SKM-1 treated with dmso at 0.1 percent for 144 hours (cell line): ENCODE data around the gene STXBP1.

Experiments used
- DNase-seq: peaks from one replicate; lab custom pipeline; 2025; ENCODE audit not compliant: unreplicated experiment; lab: John Stamatoyannopoulos, UW

The STXBP1 gene

DNA sequence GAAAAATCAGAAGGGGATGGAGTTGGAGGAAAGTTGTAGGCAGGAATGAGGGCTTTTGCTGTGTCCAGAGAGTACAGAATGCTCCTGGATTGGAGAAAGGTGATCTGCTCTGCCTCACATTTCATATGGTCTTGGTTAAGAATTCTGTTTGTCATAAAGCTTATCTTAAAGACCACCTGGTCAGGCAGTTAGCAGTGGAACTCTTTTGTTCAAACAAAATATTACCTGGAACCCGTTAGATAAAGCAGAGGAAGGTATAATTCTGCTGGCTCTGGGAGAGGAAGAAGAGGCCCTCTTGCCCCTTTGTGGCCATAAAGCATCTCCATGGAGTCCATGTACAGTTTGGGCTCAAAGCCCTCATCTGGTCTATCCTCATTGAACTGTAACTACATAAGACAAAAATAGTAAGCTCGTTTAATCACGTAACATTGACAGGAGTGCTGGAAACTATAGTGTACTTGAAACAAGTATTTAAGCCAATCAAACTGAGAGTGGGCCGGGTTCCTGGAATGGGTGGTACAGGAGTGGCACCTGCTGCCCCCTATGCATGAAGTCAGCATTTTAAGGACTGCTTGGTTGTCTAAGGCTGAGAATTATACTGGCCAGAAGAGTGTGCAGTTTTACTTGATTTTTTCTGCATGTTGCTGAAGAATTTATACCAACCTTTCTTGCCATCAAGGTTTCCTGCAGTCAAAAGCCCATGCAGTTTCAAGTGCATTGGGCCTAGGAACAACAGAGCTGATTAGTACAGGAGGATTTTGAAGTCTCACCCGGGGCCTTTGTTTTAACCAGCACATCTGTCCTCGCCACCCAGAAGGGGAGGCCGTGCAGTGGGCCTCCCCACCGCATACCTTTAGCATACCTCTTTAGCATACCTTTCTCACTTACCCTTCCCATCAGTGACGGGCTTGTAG is 39.9 kb downstream of the STXBP1 start:
- DNase-seq = no peak

GRCh38 chr9:127652733-127653132 is 40.7 kb downstream of the STXBP1 start:
- DNase-seq = no peak

- no peak for DNase-seq
Measured at GRCh38 chr9:127654619-127655018, 42.5 kb downstream of the STXBP1 start.

- no peak for DNase-seq
Measured at GRCh38 chr9:127658428-127658827, 46.4 kb downstream of the STXBP1 start.

GRCh38 chr9:127660886-127661741 is 49.0 kb downstream of the STXBP1 start:
- DNase-seq = no peak

- no peak for DNase-seq
Measured at GRCh38 chr9:127662617-127663016, 50.5 kb downstream of the STXBP1 start.

GRCh38 chr9:127664324-127664677 is 52.2 kb downstream of the STXBP1 start:
- DNase-seq = no peak

- DNase-seq = no peak
Measured at GRCh38 chr9:127664678-127665507, 52.8 kb downstream of the STXBP1 start.

DNA sequence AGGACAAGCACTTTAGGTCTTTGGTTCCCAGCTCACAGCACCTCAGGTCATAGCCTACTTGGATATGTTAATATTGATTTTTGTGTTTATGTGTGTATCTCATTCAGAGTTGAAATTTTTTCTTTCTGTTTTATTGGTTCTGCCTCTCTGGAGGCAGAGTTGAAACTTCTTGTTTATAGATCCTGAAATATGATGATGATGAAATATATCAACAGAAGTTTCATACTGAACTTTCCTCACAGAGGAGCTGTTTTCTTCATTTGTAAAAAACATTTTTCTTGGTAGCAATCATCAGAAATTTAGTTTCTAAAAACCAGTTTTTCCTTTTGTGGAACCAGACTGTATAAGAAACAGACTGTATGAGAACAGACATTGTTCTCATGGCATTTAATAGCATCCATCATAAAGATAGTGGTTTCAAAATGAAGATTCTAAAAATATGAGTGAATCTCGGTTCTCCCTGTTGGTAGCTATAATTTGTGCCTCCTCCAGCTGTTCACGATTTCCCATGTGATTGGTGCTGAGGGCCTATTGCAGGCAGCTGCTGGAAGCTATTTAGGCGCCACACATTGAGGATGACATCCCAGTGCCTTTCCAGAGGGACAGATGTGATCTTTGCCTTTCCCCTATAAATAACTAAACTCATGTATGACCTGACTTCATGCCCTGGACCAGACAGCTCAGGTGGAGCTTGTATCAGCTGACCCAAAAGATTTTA is 55.2 kb downstream of the STXBP1 start:
- DNase-seq = no peak

GRCh38 chr9:127667906-127668305 is 55.8 kb downstream of the STXBP1 start:
- no peak for DNase-seq

DNA sequence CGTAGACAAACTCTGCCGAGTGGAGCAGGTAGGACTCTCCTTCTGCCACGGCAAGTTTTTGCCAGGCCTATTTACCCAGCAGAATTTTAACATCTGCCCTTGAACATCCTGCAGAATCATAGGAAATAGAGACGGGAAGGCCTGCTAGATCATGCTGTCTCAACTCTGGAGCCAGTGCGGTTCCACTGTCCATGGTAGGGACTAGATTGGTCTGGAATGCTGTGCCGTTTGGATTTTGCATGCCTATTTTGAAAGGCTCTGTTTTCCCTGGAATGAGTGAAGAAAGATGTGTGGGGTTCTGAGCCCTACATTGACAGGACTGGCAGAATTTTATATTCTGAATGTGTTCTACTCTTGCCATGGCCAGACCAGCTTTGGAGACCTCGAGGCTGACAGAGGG is 61.2 kb downstream of the STXBP1 start:
- no peak for DNase-seq

DNA sequence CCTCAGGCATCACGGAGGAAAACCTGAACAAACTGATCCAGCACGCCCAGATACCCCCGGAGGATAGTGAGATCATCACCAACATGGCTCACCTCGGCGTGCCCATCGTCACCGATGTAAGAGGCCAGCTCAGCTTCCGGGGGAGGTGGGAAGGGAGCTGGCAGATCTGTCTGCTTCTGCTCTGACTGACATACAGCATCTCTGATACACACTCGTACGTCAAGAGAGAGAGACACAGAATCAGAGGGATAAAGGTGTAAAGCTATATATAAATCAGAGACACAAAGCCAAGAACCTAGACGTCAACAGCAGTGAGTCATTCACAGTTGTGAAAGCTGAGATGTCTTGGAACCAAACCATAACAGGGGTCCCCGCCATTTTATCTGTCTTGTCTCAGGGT is 64.6 kb downstream of the STXBP1 start:
- DNase-seq = no peak

- DNase-seq = no peak
Measured at GRCh38 chr9:127679506-127679905, 67.4 kb downstream of the STXBP1 start.

DNA sequence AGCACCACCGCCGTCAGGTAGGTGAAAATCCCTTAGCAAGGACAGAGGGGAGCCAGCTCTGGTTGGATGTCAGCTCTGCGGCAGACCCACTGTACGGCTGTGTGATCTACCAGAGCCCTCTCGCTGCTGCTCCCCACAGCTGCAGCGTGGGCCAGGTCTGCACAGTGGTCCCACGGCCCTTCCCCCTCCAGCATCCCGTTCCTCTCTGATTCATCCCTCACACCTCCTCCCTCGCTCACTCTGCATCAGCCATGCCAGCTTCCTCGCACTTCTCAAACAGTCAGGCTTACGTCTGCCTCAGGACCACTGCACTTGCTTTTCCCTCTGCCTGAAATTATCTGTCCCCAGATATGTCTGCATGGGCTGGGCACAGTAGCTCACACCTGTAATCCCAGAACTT is 68.1 kb downstream of the STXBP1 start:
- DNase-seq = no peak

DNA sequence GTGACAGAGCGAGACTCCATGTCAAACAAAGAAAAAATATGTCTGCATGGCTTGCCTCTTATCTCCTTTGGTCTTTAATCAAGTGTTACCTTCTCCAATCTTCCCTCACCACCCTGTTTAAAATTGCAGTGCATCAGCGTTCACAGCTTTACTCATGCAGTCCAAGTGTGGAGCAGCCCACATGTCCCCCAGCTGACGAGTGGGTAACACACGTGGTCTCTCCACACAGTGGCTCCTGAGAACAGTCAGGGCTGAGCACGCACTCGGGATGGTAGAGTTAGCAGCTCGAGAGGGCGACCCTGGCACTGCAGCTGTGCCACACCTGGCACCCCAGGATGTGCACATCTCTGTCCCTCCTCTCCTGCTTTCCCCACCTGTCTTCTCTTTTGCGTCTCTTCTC is 68.8 kb downstream of the STXBP1 start:
- DNase-seq = no peak

DNA sequence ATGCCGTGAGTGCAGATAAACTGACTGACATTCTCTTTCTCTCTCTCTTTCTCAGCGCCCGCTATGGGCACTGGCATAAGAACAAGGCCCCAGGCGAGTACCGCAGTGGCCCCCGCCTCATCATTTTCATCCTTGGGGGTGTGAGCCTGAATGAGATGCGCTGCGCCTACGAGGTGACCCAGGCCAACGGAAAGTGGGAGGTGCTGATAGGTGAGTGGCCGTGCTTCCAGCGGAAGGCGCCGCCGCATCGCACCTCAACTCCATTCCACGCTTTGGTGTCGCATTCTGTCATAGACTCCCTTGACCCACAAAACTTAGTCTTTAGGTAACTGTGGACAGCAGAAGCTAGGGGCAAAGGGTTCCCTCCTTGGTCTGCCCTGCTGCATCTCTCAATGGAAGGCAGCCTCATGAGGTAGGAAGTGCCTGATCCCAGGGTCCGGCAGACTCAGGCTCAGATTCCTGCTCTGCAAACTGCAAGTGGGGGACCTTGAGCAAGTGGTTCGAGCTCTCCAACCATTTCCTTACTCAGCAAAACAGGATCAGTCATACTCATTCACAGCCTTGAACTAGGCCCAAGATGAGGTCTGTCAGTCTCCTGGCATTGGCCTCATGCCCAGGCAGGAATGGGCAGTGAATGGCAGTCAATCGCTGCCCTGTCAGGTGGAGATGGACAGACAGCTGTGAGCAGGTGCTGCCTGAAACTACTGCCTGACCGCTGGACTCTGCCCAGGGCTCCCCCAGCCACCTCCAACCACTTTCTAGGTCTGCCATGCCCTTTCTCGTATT is 70.5 kb downstream of the STXBP1 start:
- DNase-seq = no peak

DNA sequence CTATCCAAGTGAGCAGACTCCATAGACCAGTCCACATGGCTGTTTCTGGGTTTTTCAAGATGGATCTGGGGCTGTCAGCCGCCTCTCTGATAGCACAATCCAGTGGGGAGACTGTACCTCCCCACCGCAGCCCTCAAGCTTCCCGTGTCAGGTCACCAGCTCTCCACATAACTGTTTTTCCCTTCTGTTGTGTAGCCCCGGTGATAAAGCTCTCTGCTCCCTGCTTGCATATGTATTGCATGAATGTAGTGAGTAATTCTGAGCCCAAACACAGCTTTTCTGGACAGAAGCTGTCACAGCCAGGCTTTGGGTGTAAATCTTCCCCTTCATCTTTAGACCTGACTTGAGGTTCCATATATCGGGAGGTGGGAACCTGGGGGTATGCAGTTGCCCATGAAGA is 71.6 kb downstream of the STXBP1 start:
- no peak for DNase-seq

DNA sequence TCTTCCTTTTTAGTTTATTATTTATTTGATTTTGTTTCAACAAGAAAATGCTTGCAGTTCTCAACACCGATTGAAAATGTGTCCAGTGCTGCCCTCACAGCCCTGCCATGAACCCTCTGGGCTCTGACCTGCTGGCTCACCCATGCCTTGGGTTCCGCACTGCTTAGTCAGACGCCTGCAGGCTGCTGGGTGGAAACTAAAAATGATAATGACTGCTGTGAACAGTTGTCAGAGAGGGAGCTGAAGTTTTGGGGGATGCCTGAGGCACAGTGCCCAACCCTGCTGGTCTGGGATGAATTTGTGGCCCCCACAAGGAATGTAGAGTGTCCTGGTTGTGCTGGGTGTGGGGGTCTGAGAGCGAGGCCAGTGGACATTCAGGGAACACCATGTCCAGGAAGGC is 72.5 kb downstream of the STXBP1 start:
- no peak for DNase-seq

GRCh38 chr9:127686461-127687393 is 74.7 kb downstream of the STXBP1 start:
- DNase-seq = no peak
